HTERT RPE-1 (cell line): ENCODE results near the gene DBNL.

Experiments
- in situ Hi-C: fragments of 300-500 bp; cut with MboI; formaldehyde crosslinking; loops from 4 replicates; pipeline ENCODE4 v1.14.3; 2020; ENCODE audit warnings: low sequenced_read_pairs

The DBNL gene

GRCh38 chr7:44042221-44042620, 2.3 kb upstream of the DBNL start:
- in situ Hi-C loops: no loop called here

DNA sequence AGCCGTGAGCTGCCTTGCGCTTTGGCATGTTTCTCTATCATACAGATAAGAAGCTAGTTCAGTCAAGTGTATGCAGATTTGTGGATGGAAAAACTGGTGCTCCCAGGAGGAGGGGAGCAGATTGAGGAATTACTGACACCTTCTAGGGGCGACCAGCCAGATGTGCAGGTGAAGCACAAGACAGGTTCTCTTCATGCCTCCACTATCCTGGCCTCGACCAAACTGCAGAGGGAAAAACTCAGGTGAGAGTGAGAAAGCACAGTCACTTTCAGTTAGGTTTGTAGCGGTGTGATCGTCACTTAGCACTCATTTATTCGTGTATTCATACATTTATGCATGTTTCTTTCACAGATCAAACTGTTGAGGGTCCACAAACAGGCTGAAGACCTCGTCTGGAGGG, 600 bp upstream of the DBNL start:
- in situ Hi-C loops: no loop called here

DNA sequence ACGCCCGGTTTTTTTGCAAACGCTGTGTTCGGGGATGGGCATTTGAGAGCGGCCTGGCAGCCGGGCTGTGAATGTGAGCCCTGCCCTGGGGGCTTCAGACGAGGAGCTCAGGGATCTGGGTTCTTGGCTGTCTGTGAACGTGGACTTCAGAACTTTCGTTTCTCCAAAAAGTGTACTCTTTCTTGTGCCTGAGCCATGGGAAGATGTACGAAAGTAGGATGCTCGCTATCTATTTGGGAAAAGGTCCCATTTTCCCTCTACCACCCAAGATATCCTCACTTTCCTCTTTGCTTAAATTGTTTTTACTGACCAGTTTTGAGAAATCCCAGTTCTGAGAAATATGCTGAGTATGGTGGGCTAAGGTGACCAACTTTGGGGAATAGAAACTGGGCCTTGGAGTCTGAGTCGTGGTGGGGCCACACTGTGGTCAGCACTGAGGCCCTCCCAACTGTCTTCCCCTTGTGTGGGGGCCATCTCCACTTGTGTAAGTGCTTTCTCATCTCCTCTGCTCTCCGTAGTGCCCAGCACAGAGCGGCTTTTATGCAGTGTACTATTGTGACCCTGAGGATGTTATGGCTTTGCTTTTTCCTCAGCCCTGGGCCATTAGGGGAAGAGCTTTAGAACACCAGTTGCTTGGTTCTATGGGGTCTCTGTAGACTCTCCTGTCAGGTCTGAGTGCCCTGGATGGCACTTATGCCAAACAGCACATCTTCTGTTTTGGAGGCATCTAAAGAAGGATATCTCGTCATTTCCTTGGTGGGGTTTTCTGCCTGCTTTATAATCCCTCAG, 918 bp downstream of the DBNL start:
- in situ Hi-C loops: no loop called here

- in situ Hi-C loops: no loop called here
Measured at GRCh38 chr7:44046321-44047061, 2.0 kb downstream of the DBNL start.

DNA sequence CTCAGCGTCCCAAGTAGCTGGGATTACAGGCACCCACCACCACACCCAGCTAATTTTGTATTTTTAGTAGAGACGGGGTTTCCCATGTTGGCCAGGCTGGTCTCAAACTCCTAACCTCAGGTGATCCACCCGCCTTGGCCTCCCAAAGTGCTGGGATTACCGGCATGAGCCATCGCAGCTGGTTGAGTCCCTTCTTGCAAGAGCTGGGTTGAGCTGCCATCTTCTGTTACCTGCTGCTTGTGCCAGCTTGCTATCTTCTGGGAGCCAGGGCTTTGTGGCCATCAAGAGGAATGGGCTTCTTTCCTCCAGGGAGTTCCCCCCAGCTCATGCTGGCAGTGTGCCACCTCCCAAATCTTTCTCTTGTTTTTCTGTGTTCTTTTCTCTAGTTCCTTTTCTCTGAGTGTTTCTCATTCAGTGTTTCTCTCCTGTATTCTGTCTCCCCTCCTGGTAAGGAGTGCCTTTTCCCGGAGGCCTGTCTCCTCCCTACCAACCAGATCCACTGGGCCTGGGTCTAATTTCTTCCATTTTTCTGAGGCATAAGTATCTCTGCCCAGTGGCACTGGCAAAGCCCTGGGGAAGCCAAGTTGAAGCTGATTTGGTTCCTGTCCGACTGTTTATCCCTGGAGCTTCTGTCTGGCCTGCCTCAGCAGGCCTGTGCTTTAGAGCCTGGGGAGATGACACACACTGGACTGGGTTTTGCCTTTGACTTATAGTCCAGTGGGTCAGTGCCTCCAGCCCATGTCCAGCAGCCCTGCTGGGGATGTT, 3.7 kb downstream of the DBNL start:
- in situ Hi-C loops: no loop called here

DNA sequence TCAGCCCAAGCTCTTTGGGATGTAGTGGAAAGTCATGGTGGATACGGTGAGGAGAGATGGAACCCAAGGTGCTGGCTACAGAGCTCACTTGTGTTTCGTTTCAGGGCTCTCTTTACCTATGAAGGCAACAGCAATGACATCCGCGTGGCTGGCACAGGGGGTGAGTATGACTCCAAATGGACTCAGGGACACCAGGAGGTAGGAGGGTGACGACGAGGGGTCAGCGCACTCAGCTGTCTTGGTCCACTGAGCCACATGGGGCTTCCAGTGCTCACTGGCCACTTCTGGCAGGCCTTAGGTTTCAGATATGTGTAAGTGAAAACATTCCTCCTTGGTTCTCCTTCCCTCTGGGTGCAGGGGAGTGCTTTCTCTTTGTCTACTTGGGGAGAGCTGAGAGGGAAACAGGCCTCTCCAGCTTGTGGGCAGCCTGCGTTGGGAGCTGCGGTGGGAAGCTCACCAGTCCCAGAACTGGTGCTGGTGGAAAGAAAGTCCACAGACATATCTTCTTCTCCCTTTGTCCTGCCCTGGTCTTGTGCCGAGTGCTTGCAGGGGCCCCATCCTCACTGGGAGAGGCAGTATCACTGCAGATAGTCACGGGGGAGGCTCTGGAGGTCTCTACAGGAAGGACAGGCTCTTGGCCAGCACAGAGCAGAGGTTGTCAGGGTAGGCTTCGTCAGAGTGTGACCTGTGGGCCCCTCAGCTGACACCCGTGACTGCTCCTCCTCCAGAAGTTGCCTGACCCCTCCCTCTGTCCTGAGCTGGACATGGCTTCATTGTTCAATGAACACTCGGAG, 5.8 kb downstream of the DBNL start:
- in situ Hi-C loops: no loop called here

- in situ Hi-C loops: no loop called here
Measured at GRCh38 chr7:44050915-44051560, 6.5 kb downstream of the DBNL start.

DNA sequence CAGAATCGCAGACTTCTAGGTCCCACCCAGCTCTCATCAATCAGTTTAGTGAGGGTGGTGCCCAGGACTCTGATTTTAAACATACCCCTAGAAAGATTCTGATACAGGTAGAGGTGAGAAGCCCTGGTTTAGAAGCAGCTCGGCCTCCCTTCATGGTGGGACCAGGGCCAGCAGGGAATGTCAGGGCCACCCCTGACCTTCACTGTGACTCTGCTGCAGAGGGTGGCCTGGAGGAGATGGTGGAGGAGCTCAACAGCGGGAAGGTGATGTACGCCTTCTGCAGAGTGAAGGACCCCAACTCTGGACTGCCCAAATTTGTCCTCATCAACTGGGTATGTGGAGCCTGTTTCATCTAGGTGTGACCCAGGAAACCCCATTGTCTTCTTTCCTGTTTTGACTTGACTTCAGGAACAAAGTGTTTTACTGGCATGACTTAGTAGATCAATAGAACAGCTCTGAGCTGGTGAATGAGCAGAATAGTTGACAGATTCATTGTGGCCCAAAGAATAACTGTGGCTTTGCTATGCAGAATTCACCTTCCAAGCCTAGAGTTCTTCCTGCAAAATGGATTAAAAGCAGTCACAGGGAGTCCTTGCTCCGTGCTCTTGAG, 7.2 kb downstream of the DBNL start:
- in situ Hi-C loops: no loop called here

GRCh38 chr7:44052771-44053365, 8.4 kb downstream of the DBNL start:
- in situ Hi-C loops: no loop called here

GRCh38 chr7:44056681-44057080, 12.2 kb downstream of the DBNL start:
- in situ Hi-C loops: no loop called here

DNA sequence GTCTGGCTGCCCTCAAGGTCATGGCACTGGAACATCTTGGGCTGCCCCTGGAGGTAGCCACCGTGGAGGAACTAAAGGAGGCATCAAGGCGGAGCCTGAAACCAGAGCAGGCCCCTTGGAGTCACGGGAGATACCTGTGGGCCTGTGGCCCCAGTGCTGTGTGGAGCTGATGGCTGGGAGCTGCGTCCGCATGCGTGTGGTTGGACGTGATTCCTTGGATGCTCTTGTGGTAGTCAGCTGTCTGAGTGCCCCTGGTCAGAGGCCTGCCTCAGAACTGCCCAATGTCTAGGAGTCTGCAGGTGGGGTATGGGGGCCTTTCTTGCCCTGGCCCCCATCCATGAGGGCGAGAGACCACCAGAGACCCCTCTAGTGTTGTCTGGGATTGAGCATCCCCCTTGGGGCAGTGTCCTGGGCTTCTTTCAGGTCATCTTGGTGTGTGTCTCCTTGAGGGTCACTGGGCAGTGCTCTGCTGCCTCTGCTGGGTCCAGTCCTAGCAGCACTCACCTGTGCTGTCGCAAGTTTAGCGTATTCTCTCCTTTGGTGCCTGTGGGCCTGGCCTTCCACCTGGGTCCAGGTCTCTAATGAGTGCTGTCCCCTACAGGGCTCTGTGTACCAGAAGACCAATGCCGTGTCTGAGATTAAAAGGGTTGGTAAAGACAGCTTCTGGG, 12.8 kb downstream of the DBNL start:
- in situ Hi-C loops: no loop called here

DNA sequence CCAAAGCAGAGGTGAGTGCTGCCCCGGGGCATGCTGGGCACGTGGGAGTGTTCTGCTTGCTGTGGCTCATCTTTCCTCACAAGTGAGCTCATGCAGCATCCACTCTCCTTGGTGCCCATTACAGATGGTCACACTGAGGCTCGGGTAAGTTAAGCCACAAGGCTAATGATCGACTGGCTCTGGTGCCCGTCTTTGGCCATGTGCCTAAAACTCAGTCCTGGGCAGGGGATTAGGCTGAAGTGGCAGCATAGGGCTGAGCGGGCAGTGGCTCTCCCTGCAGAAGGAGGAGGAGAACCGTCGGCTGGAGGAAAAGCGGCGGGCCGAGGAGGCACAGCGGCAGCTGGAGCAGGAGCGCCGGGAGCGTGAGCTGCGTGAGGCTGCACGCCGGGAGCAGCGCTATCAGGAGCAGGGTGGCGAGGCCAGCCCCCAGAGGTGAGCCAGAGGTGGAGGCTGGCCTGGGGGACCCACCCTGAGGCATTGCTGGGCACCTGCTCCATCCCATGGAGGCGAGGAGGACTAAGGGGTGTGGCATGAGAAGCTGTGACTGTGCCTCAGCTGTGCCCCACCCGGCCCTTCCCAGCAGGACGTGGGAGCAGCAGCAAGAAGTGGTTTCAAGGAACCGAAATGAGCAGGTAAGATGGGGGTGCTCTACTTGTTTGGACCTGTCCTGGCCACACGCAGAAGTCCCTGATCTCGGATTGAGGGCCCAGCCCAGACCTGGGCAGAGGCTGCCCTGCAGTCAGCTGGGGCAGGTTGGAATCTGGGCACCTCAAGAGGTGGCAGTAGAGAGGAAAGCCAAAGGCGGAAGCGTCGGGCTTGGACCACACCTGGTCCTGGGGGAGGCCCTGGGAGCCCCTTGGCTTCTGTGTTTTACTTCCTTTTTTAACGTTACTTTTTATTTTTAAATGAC, 13.6 kb downstream of the DBNL start:
- in situ Hi-C loops: no loop called here

- in situ Hi-C loops: no loop called here
Measured at GRCh38 chr7:44058759-44059218, 14.3 kb downstream of the DBNL start.

- in situ Hi-C loops: no loop called here
Measured at GRCh38 chr7:44059219-44060090, 15.0 kb downstream of the DBNL start.

DNA sequence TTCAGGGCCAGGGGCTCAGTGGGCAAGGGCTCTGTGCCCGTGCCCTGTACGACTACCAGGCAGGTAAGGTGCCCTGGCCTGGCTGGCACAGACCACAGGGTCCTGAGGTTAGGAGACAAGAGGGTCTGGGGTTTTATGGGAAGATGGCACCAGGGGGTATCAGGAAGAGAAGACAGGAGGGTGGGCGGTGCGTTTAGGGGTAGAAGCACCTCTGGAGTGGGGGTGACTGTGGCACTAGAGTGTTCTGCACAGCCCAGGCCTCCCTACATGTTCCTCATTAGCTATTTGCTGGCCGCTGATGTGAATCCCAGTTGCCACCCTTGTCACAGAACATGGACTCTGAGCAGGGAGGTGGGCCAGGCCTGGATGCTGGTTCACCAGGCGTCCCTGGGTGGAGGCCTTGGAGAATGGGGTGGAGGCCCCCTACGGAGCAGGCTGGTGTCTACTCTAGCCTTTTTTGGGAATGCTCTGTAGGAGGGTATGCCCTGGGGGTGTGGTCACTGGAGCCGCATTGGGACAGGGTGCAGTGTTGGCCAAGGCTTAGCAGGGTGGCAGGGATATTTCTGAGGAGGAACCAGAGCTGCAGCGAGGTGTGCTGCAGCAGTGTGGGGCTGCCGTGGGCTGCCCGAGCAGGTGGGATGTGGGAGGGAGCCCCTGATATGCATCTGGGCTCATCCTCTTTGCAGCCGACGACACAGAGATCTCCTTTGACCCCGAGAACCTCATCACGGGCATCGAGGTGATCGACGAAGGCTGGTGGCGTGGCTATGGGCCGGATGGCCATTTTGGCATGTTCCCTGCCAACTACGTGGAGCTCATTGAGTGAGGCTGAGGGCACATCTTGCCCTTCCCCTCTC, 15.8 kb downstream of the DBNL start:
- in situ Hi-C loops: no loop called here
